Measurements from ENCODE around the gene DNAJA1. TPM values are rescaled to one million over a fixed set of nuclear protein-coding genes. Genes with fewer than 3 reads are reported as not detected.

Gene DNAJA1
- total RNA-seq, 1 donor: 104 TPM

- DNase-seq (ENCODE audit: low read depth): peak; percentile 67
- no peak overlapping the region for H3K4me3 ChIP-seq (ENCODE audit: low read depth, low read length)
- no peak for TF ChIP-seq CTCF (IDR thresholded peaks at IDR 0.05; ENCODE audit: insufficient read depth, low read length)
Measured at GRCh38 chr9:33042473-33042872, 17.4 kb downstream of the DNAJA1 start.

GRCh38 chr9:33043671-33044070, 18.6 kb downstream of the DNAJA1 start:
- peak overlapping the region; percentile 72 for H3K4me3 ChIP-seq (ENCODE audit: low read depth, low read length)
- no peak for DNase-seq (ENCODE audit: low read depth)
- no peak for TF ChIP-seq CTCF (IDR thresholded peaks at IDR 0.05; ENCODE audit: insufficient read depth, low read length)

GRCh38 chr9:33044162-33044673, 19.1 kb downstream of the DNAJA1 start:
- DNase-seq (ENCODE audit: low read depth): peak; percentile 92
- H3K4me3 ChIP-seq (ENCODE audit: low read depth, low read length): peak overlapping the region; percentile 72
- no peak for TF ChIP-seq CTCF (IDR thresholded peaks at IDR 0.05; ENCODE audit: insufficient read depth, low read length)

- H3K4me3 ChIP-seq (ENCODE audit: low read depth, low read length): peak overlapping the region; percentile 72
- no peak for DNase-seq (ENCODE audit: low read depth)
- no peak for TF ChIP-seq CTCF (IDR thresholded peaks at IDR 0.05; ENCODE audit: insufficient read depth, low read length)
Measured at GRCh38 chr9:33044677-33045282, 19.7 kb downstream of the DNAJA1 start.

GRCh38 chr9:33046061-33046460, 21.0 kb downstream of the DNAJA1 start:
- no peak for DNase-seq (ENCODE audit: low read depth)
- no peak for TF ChIP-seq CTCF (IDR thresholded peaks at IDR 0.05; ENCODE audit: insufficient read depth, low read length)
- no peak overlapping the region for H3K4me3 ChIP-seq (ENCODE audit: low read depth, low read length)

GRCh38 chr9:33048054-33048465, 23.0 kb downstream of the DNAJA1 start:
- DNase-seq (ENCODE audit: low read depth): no peak
- H3K4me3 ChIP-seq (ENCODE audit: low read depth, low read length): no peak overlapping the region
- no peak for TF ChIP-seq CTCF (IDR thresholded peaks at IDR 0.05; ENCODE audit: insufficient read depth, low read length)
